Activated naive CD8-positive, alpha-beta T cell treated with anti-CD3 and anti-CD28 coated beads, Interleukin-2, amount 50 U/mL, for 24 hours (primary cell): ENCODE data around the gene MAX.
"Not testable (repeated sequence)": the region's sequence is repeated elsewhere in the genome, so short reads cannot be mapped to it uniquely, and the experiment has no call there.

Experiments
- ATAC-seq: fragments of 150-1000 bp; cut with Tn5 transposase; one replicate; pipeline ENCODE4 v1.10.0; 2021
- DNase-seq: peaks from one replicate; pipeline ENCODE4 v3.0.0; 2021
- H3K27ac Mint-ChIP-seq: one replicate; pipeline ENCODE4 v1.8.0; 2021; ENCODE audit warnings: mild to moderate bottlenecking, mixed read lengths
- H3K27me3 Mint-ChIP-seq: one replicate; pipeline ENCODE4 v1.8.0; 2021; ENCODE audit warnings: mixed read lengths
- H3K36me3 Mint-ChIP-seq: one replicate; pipeline ENCODE4 v1.8.0; 2021; ENCODE audit warnings: low read depth, mixed read lengths
- H3K4me1 Mint-ChIP-seq: one replicate; pipeline ENCODE4 v1.8.0; 2021; ENCODE audit warnings: mixed read lengths
- H3K4me3 Mint-ChIP-seq: one replicate; pipeline ENCODE4 v1.8.0; 2021; ENCODE audit warnings: mild to moderate bottlenecking, moderate library complexity, mixed read lengths
- H3K9me3 Mint-ChIP-seq: one replicate; pipeline ENCODE4 v1.8.0; 2021; ENCODE audit warnings: mixed read lengths

The MAX gene

GRCh38 chr14:65095633-65096205, 6.6 kb downstream of the MAX start:
- Mint-ChIP-seq H3K4me3 (no peak overlapping the region), H3K27ac (peak overlapping the region; percentile 69), H3K4me1 (peaks cover 70% of the 10 kb centered on the region), H3K9me3 (no peaks in the 10 kb centered on the region), H3K27me3 (no peaks in the 10 kb centered on the region), H3K36me3 (peaks cover 64% of the 10 kb centered on the region)
- no peak for DNase-seq
- no peak for ATAC-seq

GRCh38 chr14:65092349-65092748, 10.0 kb downstream of the MAX start:
- peaks cover 11% of the 10 kb centered on the region for H3K9me3 Mint-ChIP-seq
- ATAC-seq, result no peak
- no peak for DNase-seq
- no peak overlapping the region for H3K4me3 Mint-ChIP-seq
- H3K4me1 Mint-ChIP-seq, result peaks cover 42% of the 10 kb centered on the region
- H3K36me3 Mint-ChIP-seq, result peaks cover 72% of the 10 kb centered on the region
- H3K27ac Mint-ChIP-seq, result no peak overlapping the region
- H3K27me3 Mint-ChIP-seq, result no peaks in the 10 kb centered on the region

- not testable (repeated sequence) for ATAC-seq, H3K27me3 Mint-ChIP-seq, H3K27ac Mint-ChIP-seq, H3K4me3 Mint-ChIP-seq, DNase-seq
- Mint-ChIP-seq H3K4me1 (peaks cover 17% of the 10 kb centered on the region), H3K9me3 (peaks cover 18% of the 10 kb centered on the region), H3K36me3 (peaks cover 78% of the 10 kb centered on the region)
Measured at GRCh38 chr14:65087835-65088234, 14.5 kb downstream of the MAX start.

- ATAC-seq, DNase-seq, H3K4me3 Mint-ChIP-seq, H3K27ac Mint-ChIP-seq, H3K27me3 Mint-ChIP-seq: not testable (repeated sequence)
- peaks cover 83% of the 10 kb centered on the region for H3K36me3 Mint-ChIP-seq
- peaks cover 27% of the 10 kb centered on the region for H3K4me1 Mint-ChIP-seq
- peaks cover 18% of the 10 kb centered on the region for H3K9me3 Mint-ChIP-seq
Measured at GRCh38 chr14:65086686-65087085, 15.6 kb downstream of the MAX start.

- DNase-seq (no peak), ATAC-seq (no peak)
- Mint-ChIP-seq H3K27ac (no peak overlapping the region), H3K4me3 (no peak overlapping the region), H3K27me3 (no peaks in the 10 kb centered on the region), H3K4me1 (peaks cover 46% of the 10 kb centered on the region), H3K9me3 (peaks cover 18% of the 10 kb centered on the region), H3K36me3 (peaks cover 89% of the 10 kb centered on the region)
Measured at GRCh38 chr14:65084554-65085505, 17.5 kb downstream of the MAX start.

- no peak overlapping the region for H3K27ac Mint-ChIP-seq
- H3K4me1 Mint-ChIP-seq, result peaks cover 54% of the 10 kb centered on the region
- ATAC-seq (no peak), DNase-seq (no peak)
- no peaks in the 10 kb centered on the region for H3K27me3 Mint-ChIP-seq
- peaks cover 12% of the 10 kb centered on the region for H3K9me3 Mint-ChIP-seq
- H3K4me3 Mint-ChIP-seq, result no peak overlapping the region
- H3K36me3 Mint-ChIP-seq, result peaks cover 75% of the 10 kb centered on the region
Measured at GRCh38 chr14:65082930-65083329, 19.4 kb downstream of the MAX start.

- H3K27me3 Mint-ChIP-seq, result no peaks in the 10 kb centered on the region
- DNase-seq (no peak), ATAC-seq (no peak)
- H3K9me3 Mint-ChIP-seq, result peaks cover 3% of the 10 kb centered on the region
- H3K36me3 Mint-ChIP-seq, result peaks cover 69% of the 10 kb centered on the region
- peak overlapping the region; percentile 65 for H3K27ac Mint-ChIP-seq
- H3K4me1 Mint-ChIP-seq, result peaks cover 55% of the 10 kb centered on the region
- H3K4me3 Mint-ChIP-seq, result no peak overlapping the region
Measured at GRCh38 chr14:65080960-65081747, 21.2 kb downstream of the MAX start.

GRCh38 chr14:65079768-65080167, 22.5 kb downstream of the MAX start:
- DNase-seq, result no peak
- H3K4me1 Mint-ChIP-seq, result peaks cover 57% of the 10 kb centered on the region
- H3K9me3 Mint-ChIP-seq, result no peaks in the 10 kb centered on the region
- H3K4me3 Mint-ChIP-seq, result no peak overlapping the region
- ATAC-seq, result peak; percentile 31
- no peaks in the 10 kb centered on the region for H3K27me3 Mint-ChIP-seq
- peak overlapping the region; percentile 65 for H3K27ac Mint-ChIP-seq
- H3K36me3 Mint-ChIP-seq, result peaks cover 67% of the 10 kb centered on the region

GRCh38 chr14:65079201-65079600, 23.1 kb downstream of the MAX start:
- no peaks in the 10 kb centered on the region for H3K9me3 Mint-ChIP-seq
- H3K4me3 Mint-ChIP-seq, result no peak overlapping the region
- H3K36me3 Mint-ChIP-seq, result peaks cover 63% of the 10 kb centered on the region
- peak overlapping the region; percentile 65 for H3K27ac Mint-ChIP-seq
- DNase-seq, result no peak
- H3K27me3 Mint-ChIP-seq, result no peaks in the 10 kb centered on the region
- H3K4me1 Mint-ChIP-seq, result peaks cover 52% of the 10 kb centered on the region
- ATAC-seq, result no peak

- H3K9me3 Mint-ChIP-seq, result no peaks in the 10 kb centered on the region
- H3K36me3 Mint-ChIP-seq, result peaks cover 49% of the 10 kb centered on the region
- no peak overlapping the region for H3K4me3 Mint-ChIP-seq
- ATAC-seq (no peak), DNase-seq (no peak)
- no peak overlapping the region for H3K27ac Mint-ChIP-seq
- H3K27me3 Mint-ChIP-seq, result no peaks in the 10 kb centered on the region
- H3K4me1 Mint-ChIP-seq, result peaks cover 43% of the 10 kb centered on the region
Measured at GRCh38 chr14:65077318-65077717, 25.0 kb downstream of the MAX start.

- ATAC-seq, result no peak
Measured at GRCh38 chr14:65075628-65076325, 26.5 kb downstream of the MAX start.

GRCh38 chr14:65074449-65075150, 27.7 kb downstream of the MAX start:
- H3K4me1 Mint-ChIP-seq, result peaks cover 16% of the 10 kb centered on the region
- no peaks in the 10 kb centered on the region for H3K27me3 Mint-ChIP-seq
- H3K27ac Mint-ChIP-seq, result peak overlapping the region; percentile 36
- no peak for ATAC-seq
- no peak for DNase-seq
- H3K9me3 Mint-ChIP-seq, result no peaks in the 10 kb centered on the region
- peaks cover 27% of the 10 kb centered on the region for H3K36me3 Mint-ChIP-seq
- H3K4me3 Mint-ChIP-seq, result no peak overlapping the region

More at GRCh38 chr14:65075628-65076325, 26.5 kb downstream of the MAX start:
- no peak overlapping the region for H3K4me3 Mint-ChIP-seq
- DNase-seq, result no peak
- peaks cover 34% of the 10 kb centered on the region for H3K36me3 Mint-ChIP-seq
- no peaks in the 10 kb centered on the region for H3K27me3 Mint-ChIP-seq
- no peak overlapping the region for H3K27ac Mint-ChIP-seq
- peaks cover 28% of the 10 kb centered on the region for H3K4me1 Mint-ChIP-seq
- no peaks in the 10 kb centered on the region for H3K9me3 Mint-ChIP-seq

- Mint-ChIP-seq H3K9me3 (no peaks in the 10 kb centered on the region), H3K36me3 (peaks cover 27% of the 10 kb centered on the region), H3K27me3 (no peaks in the 10 kb centered on the region), H3K27ac (peak overlapping the region; percentile 0), H3K4me1 (peaks cover 9% of the 10 kb centered on the region), H3K4me3 (no peak overlapping the region)
- DNase-seq (no peak), ATAC-seq (no peak)
Measured at GRCh38 chr14:65073605-65074201, 28.6 kb downstream of the MAX start.
